ENCODE measurements around the gene SCTR.

The SCTR gene

DNA sequence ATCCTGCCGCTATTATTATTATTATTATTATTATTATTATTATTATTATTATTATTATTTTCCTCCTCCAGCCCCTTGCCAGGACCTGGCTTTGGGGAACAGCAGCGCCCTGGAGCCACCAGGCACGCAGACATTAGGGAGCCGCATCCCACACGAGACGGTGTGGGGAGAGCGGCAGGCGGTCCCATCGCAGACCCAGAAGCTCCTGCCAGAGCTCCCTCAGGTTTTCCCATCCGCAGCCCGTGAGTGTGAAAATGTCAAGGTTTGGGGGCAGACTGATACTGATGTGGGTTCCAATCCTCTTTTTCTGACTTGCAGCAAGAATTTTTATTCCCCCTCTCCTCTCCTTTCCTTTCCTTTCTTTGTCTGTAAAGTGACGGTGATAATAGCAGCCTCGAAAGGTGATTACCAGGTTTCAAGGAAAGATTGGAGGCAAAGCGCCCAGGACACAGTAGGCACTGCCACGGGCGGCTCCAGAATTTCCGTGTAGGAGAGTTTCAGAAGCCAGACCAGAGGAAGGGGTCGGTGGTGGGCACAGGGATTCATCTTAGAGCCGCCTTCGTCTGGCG, 816 bp downstream of the SCTR start:
- no peak for DNase-seq (ENCODE audit: low read depth)

DNA sequence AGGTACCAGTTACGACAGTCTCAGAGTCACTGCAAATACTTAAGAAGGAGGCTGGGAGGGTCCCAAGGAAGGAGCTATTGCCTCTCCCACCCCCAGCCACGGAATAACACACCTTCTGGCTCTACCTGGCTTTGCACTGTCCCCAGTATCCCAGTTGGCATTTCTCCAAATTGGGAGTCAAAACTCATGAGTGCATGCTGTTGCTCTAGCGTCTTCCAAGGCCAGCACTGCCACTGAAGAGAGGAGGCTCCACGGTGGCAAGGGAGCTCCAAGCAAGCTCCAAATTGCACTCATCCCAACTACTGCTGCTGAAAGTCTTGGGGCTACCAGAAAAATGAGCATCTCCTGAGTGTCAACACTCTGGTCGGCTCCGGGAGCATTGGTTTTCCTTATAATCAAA, 1.6 kb downstream of the SCTR start:
- no peak for DNase-seq (ENCODE audit: low read depth)

DNA sequence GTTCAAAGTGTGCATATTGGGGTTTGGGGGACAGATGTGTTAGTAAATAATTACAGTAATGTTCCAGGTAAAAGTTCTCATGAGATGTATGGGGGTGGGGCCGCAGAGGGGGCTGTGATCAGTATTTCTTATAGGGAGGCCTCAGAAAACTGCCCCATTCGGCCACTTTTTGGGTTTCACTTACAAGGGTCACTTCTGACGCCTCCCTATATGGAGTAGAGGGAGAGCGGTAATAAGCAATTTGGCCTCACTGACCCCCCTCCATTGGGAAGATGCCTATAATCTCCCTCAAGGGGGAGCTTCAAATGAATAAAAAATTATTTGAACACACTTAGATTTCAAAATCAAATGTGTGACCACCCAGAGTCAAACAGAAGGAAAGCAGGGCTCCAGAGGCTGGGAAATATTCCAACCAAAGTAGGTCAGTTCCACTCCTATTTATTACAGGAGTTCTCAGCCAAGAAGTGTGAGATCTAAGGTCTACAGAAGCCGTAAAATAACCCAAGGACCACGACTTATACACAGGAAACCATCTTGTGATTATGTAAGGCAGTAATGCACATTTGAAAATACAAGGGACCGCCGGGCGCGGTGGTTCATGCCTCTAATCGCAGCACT, 2.7 kb downstream of the SCTR start:
- no peak for DNase-seq (ENCODE audit: low read depth)

DNA sequence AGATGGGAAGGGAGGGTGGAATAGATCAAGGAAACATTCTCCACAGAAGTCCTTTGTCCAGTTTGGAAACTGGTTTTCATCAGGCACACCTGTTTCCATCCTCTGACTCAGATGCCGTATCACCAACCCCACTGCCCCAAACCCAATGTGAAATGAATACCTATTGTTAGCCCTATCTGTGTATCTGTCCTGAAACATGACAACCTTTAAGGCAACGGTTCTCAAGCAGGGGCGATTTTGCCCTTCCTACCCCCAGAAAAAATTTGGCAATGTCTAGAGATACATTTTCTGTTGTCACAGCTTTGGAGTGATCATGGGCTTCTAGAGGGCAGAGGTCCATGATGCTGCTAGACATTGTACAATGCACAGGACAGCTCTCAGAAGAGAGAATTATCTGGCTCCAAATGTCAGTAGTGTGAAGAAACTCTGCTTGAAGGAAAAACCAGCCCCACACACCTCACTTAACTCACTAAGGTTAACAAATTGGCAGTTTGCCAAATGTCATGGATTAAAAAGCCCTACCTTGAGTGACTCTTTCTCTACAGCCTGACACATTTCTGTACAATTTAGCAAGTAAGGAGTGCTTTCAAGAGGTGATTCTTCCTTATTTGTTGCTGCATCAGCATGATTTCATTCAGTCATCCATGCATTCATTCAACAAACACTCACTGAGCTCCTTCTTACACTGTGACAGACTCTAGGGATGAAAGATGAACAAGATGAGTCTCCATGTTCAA, 3.4 kb downstream of the SCTR start:
- DNase-seq (ENCODE audit: low read depth): no peak

DNA sequence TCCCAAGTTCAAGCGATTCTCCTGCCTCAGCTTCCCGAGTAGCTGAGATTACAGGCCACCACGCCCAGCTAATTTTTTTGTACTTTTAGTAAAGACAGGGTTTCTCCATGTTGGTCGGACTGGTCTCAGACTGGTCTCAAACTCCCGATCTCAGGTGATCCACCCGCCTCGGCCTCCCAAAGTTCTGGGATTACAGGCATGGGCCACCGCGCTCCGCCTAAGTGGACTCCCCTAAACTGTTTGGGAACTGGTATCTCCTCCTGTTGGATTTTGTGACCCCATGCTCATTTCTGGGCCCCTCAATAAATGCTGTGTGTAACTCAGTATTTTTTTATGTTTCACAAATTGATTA, 5.2 kb downstream of the SCTR start:
- DNase-seq (ENCODE audit: low read depth): no peak

DNA sequence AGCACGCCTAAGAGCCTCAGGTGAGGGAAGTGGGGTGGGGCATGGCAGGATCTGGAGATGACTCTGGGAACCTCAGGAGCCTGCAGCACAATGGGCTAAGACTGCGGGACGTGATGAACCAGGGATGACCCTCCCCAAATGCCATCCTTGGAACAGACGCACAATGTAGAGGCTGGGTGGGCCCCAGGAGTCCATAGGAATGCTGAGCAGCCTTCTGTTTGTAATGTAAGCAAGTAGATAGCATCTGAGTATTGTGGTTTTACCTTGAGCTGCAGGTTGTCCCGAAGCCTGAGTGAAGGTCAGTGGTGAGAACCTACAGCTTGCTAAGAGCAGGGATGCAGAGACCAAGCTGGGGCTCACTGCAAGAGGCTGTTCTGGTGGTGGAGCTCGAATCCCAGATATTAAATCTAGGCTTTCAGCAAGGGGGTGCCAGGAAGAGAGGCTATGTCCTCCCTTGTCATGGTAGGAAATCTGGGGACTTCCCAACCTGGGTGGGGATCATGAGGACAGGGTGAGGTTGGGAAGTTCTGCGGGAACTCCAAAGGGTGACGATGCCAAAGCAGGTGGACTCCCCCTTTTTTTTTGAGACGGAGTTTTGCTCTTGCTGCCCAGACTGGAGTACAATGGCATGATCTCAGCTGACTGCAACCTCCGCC, 5.8 kb downstream of the SCTR start:
- no peak for DNase-seq (ENCODE audit: low read depth)

DNA sequence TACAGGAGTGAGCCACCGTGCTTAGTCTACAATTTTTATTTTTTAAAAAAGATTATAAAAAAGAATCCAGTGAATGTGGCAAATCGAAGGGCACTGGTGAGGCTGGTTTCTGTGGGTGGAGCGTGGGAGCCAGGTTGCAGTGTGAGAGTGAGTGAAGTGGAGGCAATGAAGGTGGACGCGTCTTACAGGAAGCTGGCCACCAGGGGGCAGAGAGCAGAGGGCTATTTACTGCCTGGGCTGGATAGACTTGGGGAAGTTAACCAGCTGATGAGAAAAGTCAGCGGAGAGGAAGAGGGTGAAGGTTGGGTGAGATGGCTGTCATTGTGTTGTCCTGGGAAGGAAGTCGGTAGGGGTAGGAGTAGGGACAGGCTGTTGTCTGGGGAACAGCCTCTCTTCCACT, 6.8 kb downstream of the SCTR start:
- peak; percentile 4 for DNase-seq (ENCODE audit: low read depth)

DNA sequence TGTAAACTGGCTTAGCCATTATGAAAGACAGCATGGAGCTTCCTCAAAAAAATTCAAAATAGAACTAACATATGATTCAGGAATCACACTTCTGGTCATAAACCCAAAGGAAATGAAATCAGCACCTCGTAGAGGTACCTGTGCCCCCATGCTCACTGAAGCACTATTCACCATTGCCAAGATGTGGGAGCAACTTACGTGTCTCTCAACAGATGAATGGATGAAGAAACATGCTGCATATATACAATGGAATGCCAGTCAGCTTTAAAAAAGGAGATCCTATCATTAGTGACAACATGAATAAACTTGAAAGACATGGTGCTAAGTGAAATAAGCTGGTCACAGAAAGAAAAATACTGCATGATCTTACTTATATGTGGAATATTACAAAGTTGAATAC, 8.2 kb downstream of the SCTR start:
- DNase-seq (ENCODE audit: low read depth): no peak

DNA sequence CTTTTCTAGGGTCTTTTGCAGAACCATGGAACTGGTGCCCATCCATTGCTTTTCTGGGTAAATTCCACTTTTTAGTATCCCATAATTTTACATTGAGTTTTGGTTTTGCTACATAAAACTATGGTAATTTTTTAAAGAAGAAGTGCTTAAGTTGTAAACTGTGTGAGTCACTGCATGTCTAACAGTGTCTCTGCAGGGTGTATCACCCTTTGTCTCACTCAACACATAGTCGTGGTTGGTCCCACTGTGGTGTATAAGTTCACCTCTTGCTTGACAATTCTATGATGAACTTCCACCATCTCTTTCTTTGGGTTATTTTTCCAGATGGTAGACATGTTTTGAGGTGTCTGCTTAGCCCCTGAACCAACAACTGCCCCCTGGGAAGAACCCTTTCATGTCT, 10.5 kb downstream of the SCTR start:
- no peak for DNase-seq (ENCODE audit: low read depth)

DNA sequence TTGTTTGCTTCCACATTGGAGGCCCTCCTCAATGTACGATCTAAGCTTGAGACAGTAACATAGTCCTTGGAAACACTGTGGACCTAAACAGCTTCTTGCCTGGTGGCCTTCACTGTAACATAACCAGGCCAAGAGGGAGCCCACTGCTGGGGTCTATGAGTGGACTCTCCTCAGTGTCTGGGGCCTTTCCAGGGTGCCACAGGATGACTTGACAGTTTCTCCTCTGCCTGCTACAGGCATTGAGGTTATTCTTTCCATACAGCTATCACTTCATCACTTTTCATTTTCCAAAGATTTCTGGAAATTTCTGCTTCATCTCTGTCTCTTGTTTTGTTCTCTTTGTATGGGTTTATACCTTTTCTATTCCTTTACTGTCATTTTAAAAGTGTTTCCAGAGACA, 11.3 kb downstream of the SCTR start:
- DNase-seq (ENCODE audit: low read depth): no peak

DNA sequence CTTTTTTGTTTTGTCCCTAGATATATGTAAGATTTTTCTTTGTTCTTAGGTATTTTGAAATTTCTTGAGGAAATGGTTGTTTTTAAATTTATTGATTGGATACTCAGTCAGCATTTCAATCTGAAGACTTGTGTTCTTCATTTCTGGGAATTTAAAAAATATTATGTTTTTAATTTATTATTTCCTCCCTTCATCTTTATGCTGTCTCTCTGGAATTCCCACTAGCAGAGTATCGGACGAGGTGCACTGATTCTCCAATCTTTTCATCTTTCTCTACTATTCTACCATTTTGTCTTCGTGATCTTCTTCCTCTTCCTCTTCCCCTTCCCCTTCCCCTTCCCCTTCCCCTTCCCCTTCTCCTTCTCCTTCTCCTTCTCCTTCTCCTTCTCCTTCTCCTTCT, 12.3 kb downstream of the SCTR start:
- no peak for DNase-seq (ENCODE audit: low read depth)

DNA sequence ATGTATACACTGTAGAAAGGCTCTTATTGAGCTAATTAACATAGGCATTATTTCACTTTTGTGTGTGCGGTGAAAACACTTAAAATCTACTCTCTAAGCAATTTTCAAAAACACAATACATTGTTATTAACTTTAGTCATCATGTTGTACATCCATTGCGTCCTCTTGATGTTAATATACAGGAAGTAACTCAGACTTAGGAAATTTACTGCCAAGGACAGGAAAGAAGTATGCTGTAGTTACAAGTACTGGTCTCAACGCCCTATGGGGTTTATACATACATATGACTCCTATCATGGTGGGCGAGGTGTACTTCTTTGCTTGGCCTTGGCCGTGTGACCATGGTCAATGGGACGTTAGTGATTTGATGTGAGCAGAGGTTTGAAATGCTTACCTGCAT, 15.5 kb downstream of the SCTR start:
- DNase-seq (ENCODE audit: low read depth): no peak

DNA sequence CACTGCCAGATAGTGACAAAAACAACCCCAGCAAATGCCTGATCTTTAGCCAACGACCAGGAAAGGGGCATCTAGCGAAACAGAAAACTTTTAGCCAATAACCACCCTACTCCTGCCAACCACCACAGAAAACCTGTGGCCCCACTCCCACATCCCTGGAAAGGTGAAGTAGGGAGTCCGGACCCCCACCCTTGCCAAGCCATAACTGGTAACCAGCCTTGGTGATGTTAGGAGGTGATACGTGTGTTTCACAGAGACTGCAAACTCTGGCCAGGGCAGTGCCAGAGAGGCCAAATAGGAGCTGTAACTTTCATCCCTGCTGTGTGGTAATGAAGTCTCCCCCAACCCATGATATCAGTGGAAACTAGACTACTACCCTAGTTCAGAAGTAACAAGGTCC, 27.6 kb downstream of the SCTR start:
- DNase-seq (ENCODE audit: low read depth): no peak

DNA sequence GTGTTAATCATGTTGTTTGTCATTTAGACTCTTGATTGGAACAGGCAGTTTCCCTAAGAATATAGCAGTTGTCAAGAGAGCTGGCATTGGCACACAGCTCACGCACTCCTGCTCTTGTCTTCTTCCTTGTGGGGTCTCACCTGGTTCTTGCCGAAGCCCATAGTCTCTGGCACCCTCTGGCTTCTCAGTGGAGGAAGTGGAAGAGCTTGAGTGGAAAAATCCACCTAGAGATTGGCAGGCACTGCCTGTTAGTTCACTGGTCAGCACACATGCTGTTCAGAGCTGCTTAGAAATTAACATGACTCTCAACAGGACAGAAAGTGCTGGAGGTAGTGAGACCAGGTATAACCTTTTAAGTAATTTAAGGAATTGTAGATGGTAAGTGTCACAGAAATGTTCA, 28.3 kb downstream of the SCTR start:
- DNase-seq (ENCODE audit: low read depth): no peak

DNA sequence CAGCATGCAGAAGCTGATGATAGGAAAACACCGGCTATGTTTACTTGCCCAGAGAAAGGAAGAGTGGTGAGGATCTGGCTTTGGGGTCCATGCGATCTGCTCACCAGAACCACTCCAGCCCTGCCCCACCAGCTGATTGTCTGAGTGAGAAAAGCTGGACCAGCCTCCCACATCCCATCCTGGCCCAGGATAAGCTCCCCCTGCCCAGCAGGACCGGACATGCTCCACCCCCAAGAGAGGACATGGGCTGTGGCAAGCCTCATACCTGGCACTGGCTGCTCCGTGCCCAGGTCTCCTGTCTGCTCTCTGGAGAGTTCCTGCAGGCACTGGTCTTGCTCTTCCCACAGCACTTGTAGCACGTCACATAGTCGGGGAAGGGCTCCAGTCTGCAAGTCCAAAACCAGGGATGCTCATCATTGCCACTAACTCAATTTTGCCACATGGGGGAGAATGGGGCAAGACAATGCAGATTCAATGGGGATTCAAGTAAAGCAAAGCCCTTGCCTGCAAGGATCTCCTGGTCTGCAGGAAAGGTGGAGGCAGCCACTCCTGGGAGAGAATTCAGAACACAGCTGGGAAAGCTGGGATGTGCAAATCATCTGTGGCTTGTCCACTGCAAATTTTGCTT, 30.0 kb downstream of the SCTR start:
- no peak for DNase-seq (ENCODE audit: low read depth)

DNA sequence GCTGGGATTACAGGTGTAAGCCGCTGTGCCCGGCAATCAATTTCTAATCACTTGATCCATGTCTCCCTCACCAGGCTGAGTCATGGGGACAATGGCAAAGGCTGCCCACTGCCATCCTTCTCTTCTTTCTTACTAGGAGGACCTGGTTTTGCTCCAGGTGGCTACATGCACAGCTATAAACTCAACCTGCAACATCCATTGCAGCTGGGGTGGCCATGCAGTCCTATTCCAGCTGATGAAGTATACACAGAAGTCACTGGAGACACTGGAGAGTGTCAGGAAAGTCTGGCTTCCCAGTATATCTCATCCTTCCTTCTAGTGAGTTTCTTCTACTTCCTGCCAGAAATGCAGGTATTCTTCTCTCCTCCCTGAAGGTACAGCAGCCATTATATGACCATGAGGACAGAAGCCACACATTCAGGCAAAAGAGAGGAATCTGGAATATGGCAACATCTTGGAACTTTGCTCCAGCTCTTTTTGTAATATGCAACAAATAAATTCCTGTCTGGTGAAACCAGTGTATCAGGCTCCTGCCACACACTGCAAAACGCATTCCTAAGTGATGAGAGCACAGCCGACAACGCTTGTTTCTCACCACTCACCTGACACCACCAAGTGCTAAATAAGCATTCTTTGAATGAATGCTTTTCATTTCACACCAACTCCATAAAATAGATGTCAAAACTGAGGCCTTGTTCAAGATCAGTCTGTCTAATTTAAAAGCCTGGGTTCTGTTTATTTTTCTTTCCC, 32.3 kb downstream of the SCTR start:
- DNase-seq (ENCODE audit: low read depth): no peak

DNA sequence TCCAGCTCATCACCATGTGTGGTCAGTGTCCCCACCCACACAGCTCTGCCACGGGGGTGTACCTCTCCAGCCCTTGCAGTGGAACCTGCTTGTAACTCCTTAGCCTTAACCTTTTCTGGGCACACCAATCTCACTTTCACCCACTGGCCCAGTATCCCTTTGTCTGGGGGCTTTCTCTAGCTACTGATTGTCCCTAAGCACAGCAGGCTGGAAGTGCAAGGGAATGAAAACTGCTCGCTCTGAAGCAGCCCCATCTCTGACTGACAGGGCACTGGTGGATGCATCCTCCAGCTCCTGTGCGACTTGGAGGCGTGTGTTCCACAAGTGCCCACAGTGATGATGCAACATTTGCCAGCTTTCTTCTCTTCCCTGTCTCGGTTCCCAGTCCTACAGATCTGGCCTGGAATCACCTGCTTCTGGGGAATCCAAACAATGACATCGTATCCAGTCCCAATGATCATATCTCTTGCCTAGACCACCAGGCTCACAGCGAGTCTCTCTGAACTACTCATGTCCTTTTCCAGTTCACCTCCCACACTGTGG, 33.6 kb downstream of the SCTR start:
- no peak for DNase-seq (ENCODE audit: low read depth)

DNA sequence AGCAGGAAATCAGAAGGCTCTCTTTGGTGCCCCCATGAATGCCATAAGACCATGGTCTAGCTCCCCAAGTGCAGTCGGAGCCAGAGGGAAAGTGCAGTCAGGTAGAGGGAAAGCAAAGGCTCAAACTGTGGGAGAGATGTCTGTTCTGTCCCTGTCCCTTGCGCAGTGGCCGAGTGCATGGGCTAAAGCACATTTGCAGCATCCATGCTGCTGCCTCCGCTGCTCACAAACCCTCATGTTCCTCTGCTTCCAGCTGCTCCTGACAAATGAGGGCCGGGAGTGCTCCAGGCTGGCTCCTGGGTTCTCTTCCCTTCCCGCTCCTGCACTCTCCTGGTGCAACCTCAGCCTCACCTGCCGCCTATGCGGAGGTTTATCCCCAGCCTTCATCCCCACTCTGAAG, 34.2 kb downstream of the SCTR start:
- DNase-seq (ENCODE audit: low read depth): no peak

DNA sequence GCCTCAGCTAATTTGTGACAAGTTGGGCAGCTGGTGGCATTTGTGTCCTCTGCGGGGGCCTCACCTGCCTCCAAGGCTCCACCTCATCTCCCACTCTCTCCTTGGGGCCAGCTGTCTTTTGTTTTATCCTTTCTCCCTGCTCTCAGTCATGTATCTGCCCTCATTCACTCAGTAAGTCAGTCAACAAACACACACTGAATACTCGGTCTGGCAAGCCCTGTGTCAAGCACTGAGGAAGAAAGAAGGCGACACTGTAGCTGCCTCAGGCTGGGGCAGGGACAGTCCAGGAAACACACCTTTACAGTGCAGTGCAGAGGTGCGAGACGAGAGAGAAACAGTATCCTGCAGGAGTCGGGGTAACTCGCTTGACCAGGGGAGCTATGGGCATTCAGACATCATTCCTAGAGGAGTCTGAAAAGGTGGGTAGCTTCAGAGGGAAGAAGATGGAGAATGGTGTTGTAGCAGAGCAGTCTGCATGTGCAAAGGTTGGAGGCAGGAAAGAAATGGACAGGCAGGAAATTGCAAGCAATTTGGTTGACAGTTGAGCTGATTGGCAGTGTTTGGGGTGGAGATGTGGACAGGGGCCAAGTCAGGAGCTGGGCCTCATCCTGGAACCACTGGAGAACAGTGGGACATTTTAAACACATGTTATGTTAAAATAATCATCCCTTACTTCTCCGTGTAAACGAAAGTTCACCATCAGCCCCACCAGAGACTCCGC, 34.9 kb downstream of the SCTR start:
- DNase-seq (ENCODE audit: low read depth): no peak

DNA sequence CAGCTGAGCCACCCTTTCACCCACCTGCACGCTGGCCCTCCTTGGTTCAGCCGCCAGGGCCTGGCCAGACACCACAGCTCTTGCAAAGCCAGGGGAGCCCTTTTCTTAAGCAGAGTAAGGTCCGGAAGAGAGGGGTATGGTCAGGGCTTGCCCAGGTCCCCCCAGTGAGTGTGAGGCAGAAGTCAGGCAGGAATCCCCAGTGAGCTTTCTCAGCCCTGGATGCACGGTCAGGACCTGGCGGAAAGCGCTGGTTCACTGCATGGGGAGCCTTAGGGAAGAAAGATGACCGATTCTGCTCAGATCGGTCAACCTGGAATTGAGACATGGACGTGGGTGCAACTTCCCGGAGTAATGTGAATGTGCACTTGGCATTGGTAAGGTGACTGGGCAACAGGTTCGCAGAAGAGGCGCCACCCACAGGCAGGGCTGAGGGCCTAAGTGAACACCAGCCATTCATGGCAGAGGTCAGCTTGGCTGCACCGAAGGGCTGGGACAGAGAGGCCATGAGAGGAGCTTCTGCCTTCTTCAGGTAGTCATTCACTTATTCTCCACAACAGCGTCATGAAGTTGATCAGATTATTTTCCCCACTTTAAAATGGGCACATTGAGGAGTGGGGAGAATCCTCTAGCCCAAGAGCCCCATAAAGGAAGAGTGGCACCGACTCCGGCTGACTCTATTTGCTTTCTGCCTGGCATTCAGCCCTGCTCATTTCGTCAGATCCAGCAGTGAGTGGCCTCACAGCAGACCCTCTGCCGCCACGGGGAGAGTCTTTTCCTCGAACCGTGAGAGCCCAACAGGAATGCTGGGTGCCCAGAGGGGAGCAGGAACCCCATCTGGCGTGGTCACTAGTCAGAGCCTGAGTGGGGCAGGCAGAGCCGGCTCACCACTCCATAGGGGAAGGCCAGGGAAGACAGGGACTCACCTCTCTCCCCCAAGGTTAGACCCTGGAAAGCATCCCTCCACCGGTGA, 35.8 kb downstream of the SCTR start:
- DNase-seq (ENCODE audit: low read depth): no peak
